Transverse colon (tissue), 4 donors: Measurements from ENCODE around the gene FNDC3B.

Experiments
- CTCF ChIP-seq, 5 experiments: fragments of 200-600 bp in 3 of 5; fragments of 450-650 bp in 2 of 5; sonication (generic) in 3 of 5; IDR thresholded peaks; 1 replicate in 2 of 5; 2 replicates in 3 of 5; pipeline ENCODE4 v1.5.1; 2016 to 2017; ENCODE audit warnings: antibody characterized with exemption in 5 of 5, inconsistent platforms in 3 of 5, mild to moderate bottlenecking in 2 of 5, moderate library complexity in 1 of 5
- EP300 ChIP-seq: sonication (generic); formaldehyde crosslinking; IDR thresholded peaks from one replicate; pipeline ENCODE4 v1.6.1; 2017; ENCODE audit warnings: antibody characterized with exemption, low read depth
- POLR2A ChIP-seq: fragments of 450-650 bp; IDR thresholded peaks from one replicate; pipeline ENCODE4 v1.6.1; 2016; ENCODE audit warnings: antibody characterized with exemption, mild to moderate bottlenecking, moderate library complexity
- POLR2AphosphoS5 ChIP-seq, 3 donors: sonication (generic); formaldehyde crosslinking; IDR thresholded peaks; one replicate each; pipeline ENCODE4 v1.6.1; 2016; ENCODE audit warnings: antibody characterized with exemption in 3 of 3

- TF ChIP-seq CTCF (IDR thresholded peaks at IDR 0.05) (no peak), POLR2AphosphoS5 (IDR thresholded peaks at IDR 0.05) (no peak), POLR2A (no peak), EP300 (no peak)
Measured at GRCh38 chr3:172147113-172147818, 107.9 kb downstream of the FNDC3B start.
